B cell (primary cell): Measurements from ENCODE around the gene GRK5. TPM values are rescaled to one million over a fixed set of nuclear protein-coding genes. Genes with fewer than 3 reads are reported as not detected.

ENCODE experiments used
- ATAC-seq: fragments of 200-7000 bp; cut with Tn5 transposase; one replicate; pipeline ENCODE4 v1.10.0; 2021; ENCODE audit warnings: low read depth, mild to moderate bottlenecking, moderate number of reproducible peaks, moderate library complexity
- CTCF ChIA-PET: fragments of 350-600 bp; sonication (Branson Sonifier 250); formaldehyde crosslinking; loops from one replicate; lab custom pipeline; 2021; ENCODE audit warnings: antibody characterized with exemption, inconsistent platforms; lab: Charles Lee
- POLR2A ChIA-PET: fragments of 350-600 bp; sonication (Branson Sonifier 250); formaldehyde crosslinking; loops from one replicate; lab custom pipeline; 2021; ENCODE audit warnings: antibody characterized with exemption; lab: Charles Lee
- DNase-seq: peaks from one replicate; pipeline ENCODE4 v3.0.0; 2013
- H2AFZ ChIP-seq: 2 replicates; pipeline ENCODE4 v1.6.1; 2012; ENCODE audit warnings: mild to moderate bottlenecking, low read depth, low read length; ENCODE audit not compliant: insufficient read depth, poor library complexity, severe bottlenecking
- H3K27ac ChIP-seq, 2 donors: 1 replicate in 1 of 2; 2 replicates in 1 of 2; pipeline ENCODE4 v1.5.1; 2012 to 2013; ENCODE audit warnings: low read length in 2 of 2, mild to moderate bottlenecking in 2 of 2, moderate library complexity in 1 of 2
- H3K27me3 ChIP-seq, 4 experiments: fragments of 200-600 bp in 1 of 4; sonication (generic) in 1 of 4; replicated peaks in 1 of 4; 1 replicate in 2 of 4; 2 replicates in 2 of 4; pipeline versions ENCODE4 v1.6.1 to v1.7.0; 2013 to 2016; ENCODE audit warnings: low read length in 3 of 4, mild to moderate bottlenecking in 2 of 4, mixed read lengths in 1 of 4, moderate library complexity in 1 of 4; ENCODE audit not compliant: insufficient read depth in 4 of 4, control insufficient read depth in 3 of 4; ENCODE audit errors: control extremely low read depth in 1 of 4
- H3K36me3 ChIP-seq, 2 experiments: replicated peaks in 1 of 2; 1 replicate in 1 of 2; 2 replicates in 1 of 2; pipeline versions ENCODE4 v1.6.1 to v1.7.1; 2013; ENCODE audit warnings: low read length in 1 of 2; ENCODE audit not compliant: insufficient read depth in 2 of 2, control insufficient read depth in 1 of 2; ENCODE audit errors: control extremely low read depth in 1 of 2, extremely low read depth in 1 of 2
- H3K4me1 ChIP-seq, 2 donors: fragments of 200-600 bp in 1 of 2; sonication (generic) in 1 of 2; 1 replicate in 1 of 2; 2 replicates in 1 of 2; pipeline versions ENCODE4 v1.5.1 to v1.6.1; 2013 to 2017; ENCODE audit warnings: low read length in 2 of 2; ENCODE audit not compliant: control insufficient read depth in 2 of 2, insufficient read depth in 2 of 2
- H3K4me2 ChIP-seq: replicated peaks from 2 replicates; pipeline ENCODE3; 2012; ENCODE audit warnings: mild to moderate bottlenecking, low read depth, low read length; ENCODE audit not compliant: poor library complexity, severe bottlenecking
- H3K4me3 ChIP-seq, 5 experiments: fragments of 200-600 bp in 1 of 5; sonication (generic) in 1 of 5; 1 replicate in 3 of 5; 2 replicates in 2 of 5; pipeline versions ENCODE4 v1.5.1 to v1.7.0; 2011 to 2016; ENCODE audit warnings: low read length in 4 of 5, mild to moderate bottlenecking in 4 of 5, low read depth in 2 of 5, control low read depth in 1 of 5, moderate library complexity in 1 of 5; ENCODE audit not compliant: insufficient read depth in 1 of 5; ENCODE audit errors: control extremely low read depth in 1 of 5, extremely low read depth in 1 of 5
- H3K79me2 ChIP-seq: fragments of 200-600 bp; sonication (generic); one replicate; pipeline ENCODE4 v1.6.0; 2016; ENCODE audit warnings: low read length; ENCODE audit not compliant: control insufficient read depth, insufficient read depth
- H3K9ac ChIP-seq: fragments of 200-600 bp; sonication (generic); 2 replicates; pipeline ENCODE4 v1.6.1; 2017; ENCODE audit warnings: mild to moderate bottlenecking, low read length, moderate library complexity
- H3K9me3 ChIP-seq, 3 donors: one replicate each; pipeline versions ENCODE4 v1.6.1 to v1.7.1; 2013; ENCODE audit warnings: low read length in 2 of 3; ENCODE audit not compliant: control insufficient read depth in 2 of 3, insufficient read depth in 1 of 3; ENCODE audit errors: control extremely low read depth in 1 of 3
- H4K20me1 ChIP-seq: 2 replicates; pipeline ENCODE4 v1.6.0; 2012; ENCODE audit warnings: mild to moderate bottlenecking, low read length; ENCODE audit not compliant: insufficient read depth, control insufficient read depth, poor library complexity, severe bottlenecking
- H3K27ac Mint-ChIP-seq: one replicate; pipeline ENCODE4 v1.8.0; 2021; ENCODE audit warnings: mixed read lengths
- H3K27me3 Mint-ChIP-seq: one replicate; pipeline ENCODE4 v1.8.0; 2021; ENCODE audit warnings: mixed read lengths
- H3K4me1 Mint-ChIP-seq: one replicate; pipeline ENCODE4 v1.8.0; 2021; ENCODE audit warnings: mixed read lengths
- H3K4me3 Mint-ChIP-seq: one replicate; pipeline ENCODE4 v1.8.0; 2021; ENCODE audit warnings: mixed read lengths
- H3K9me3 Mint-ChIP-seq: one replicate; pipeline ENCODE4 v1.8.0; 2022; ENCODE audit warnings: mixed read lengths; ENCODE audit not compliant: insufficient read depth
- CTCF ChIP-seq: fragments of 200-600 bp; IDR thresholded peaks from one replicate; pipeline ENCODE4 v1.8.0; 2022; ENCODE audit warnings: antibody characterized with exemption, mild to moderate bottlenecking
- EZH2 ChIP-seq: IDR thresholded peaks from 2 replicates; pipeline ENCODE4 v1.6.1; 2012; ENCODE audit warnings: borderline replicate concordance, low read depth, mild to moderate bottlenecking, moderate library complexity, low read length; ENCODE audit not compliant: insufficient read depth, poor library complexity, severe bottlenecking
- WGBS: methylation state at CpG from one replicate; pipeline ENCODE4 v1.1.5; 2013; ENCODE audit warnings: missing lambda C conversion rate; ENCODE audit not compliant: insufficient coverage; 5-methylcytosine and 5-hydroxymethylcytosine counted together
- intact Hi-C: fragments of 100-400 bp; cut with micrococcal nuclease; formaldehyde crosslinking; loops from one replicate; pipeline ENCODE4 v1.10.0; 2022
- polyA plus RNA-seq: library from polyadenylated mRNA; depleted of rRNA; stranded (reverse); fragments of >200 nt; gene quantifications from 2 replicates; pipeline ENCODE4 v1.2.3, GENCODE V29; 2012
- total RNA-seq, 2 donors: library from RNA; stranded (reverse); fragments of 120-200 nt in 1 of 2; gene quantifications; 1 replicate in 1 of 2; 2 replicates in 1 of 2; pipeline versions ENCODE4 v1.2.3 to v1.2.4, GENCODE V29; 2013 to 2022

Gene GRK5
- total and polyA plus RNA-seq, 2 donors (not counting 1 experiment from before 2014, with no cell fraction given): 21.9 to 54.8 TPM

- Histone ChIP-seq H3K27ac (peak overlapping the region; percentile 72 to 80), H3K27me3 (no peaks in the 10 kb centered on the region), H2AFZ (peak overlapping the region; percentile 98), H3K4me1 (peaks cover 7 to 19% of the 10 kb centered on the region in 2 donors), H3K4me3 (peak overlapping the region; percentile 46 to 86 (median 79)), H4K20me1 (no peaks in the 10 kb centered on the region), H3K4me2 (peak overlapping the region; percentile 90), H3K79me2 (no peaks in the 10 kb centered on the region), H3K9me3 (no peaks in the 10 kb centered on the region), H3K36me3 (peaks cover 5 to 26% of the 10 kb centered on the region in 2 experiments), H3K9ac (peak overlapping the region; percentile 93)
- Mint-ChIP-seq H3K27ac (peak overlapping the region; percentile 93), H3K27me3 (no peaks in the 10 kb centered on the region), H3K4me1 (peaks cover 20% of the 10 kb centered on the region), H3K9me3 (no peaks in the 10 kb centered on the region), H3K4me3 (peak overlapping the region; percentile 96)
- 71% methylated on average over 7 of the region's 7 CpGs for WGBS
- ChIA-PET CTCF (interaction anchor here (1.5 to 1.6 kb wide), 2 partner anchors 32 to 323 kb away, joined by 5 to 6 read pairs; no protein-coding TSS in a partner anchor), POLR2A (interaction anchor here (0.6 kb wide), 1 partner anchor 242 kb away, joined by 5 read pairs; no protein-coding TSS in a partner anchor)
- intact Hi-C loops: loop anchor here (5.0 kb wide), 2 partner anchors 106 to 414 kb away; partner anchors contain the start of gene CACUL1
- ATAC-seq (peak; percentile 1), DNase-seq (no peak)
- TF ChIP-seq EZH2: no peak
- TF ChIP-seq CTCF: no peak
Observed at GRCh38 chr10:119166118-119166500, 41.3 kb upstream of the GRK5 start.

GRCh38 chr10:119166564-119166963 lies 40.8 kb upstream of the GRK5 start:
- Mint-ChIP-seq H3K4me1 (peaks cover 20% of the 10 kb centered on the region), H3K27me3 (no peaks in the 10 kb centered on the region), H3K9me3 (no peaks in the 10 kb centered on the region), H3K4me3 (peak overlapping the region; percentile 96), H3K27ac (peak overlapping the region; percentile 93)
- Histone ChIP-seq H3K9ac (no peak overlapping the region), H3K79me2 (no peaks in the 10 kb centered on the region), H3K4me2 (peak overlapping the region; percentile 90), H3K27ac (no peak overlapping the region), H3K27me3 (no peaks in the 10 kb centered on the region), H4K20me1 (no peaks in the 10 kb centered on the region), H2AFZ (peak overlapping the region; percentile 98), H3K4me3 (peak overlapping the region in 1 of 5 experiments; percentile 79), H3K9me3 (no peaks in the 10 kb centered on the region), H3K4me1 (peaks cover 7 to 19% of the 10 kb centered on the region in 2 donors), H3K36me3 (peaks cover 6 to 30% of the 10 kb centered on the region in 2 experiments)
- TF ChIP-seq CTCF: no peak
- no peak for TF ChIP-seq EZH2
- intact Hi-C loops: loop anchor here (5.0 kb wide), 2 partner anchors 106 to 414 kb away; partner anchors contain the start of gene CACUL1
- 77% methylated on average over 7 of the region's 8 CpGs for WGBS
- no peak for ATAC-seq
- CTCF ChIA-PET: interaction anchor here (1.5 to 1.9 kb wide), 2 partner anchors 31 to 323 kb away, joined by 5 to 6 read pairs; no protein-coding TSS in a partner anchor
- POLR2A ChIA-PET: no interaction called here
- no peak for DNase-seq
